Medulla oblongata (tissue), 1 donor: ENCODE measurements around the gene CYBRD1.

Source experiments
- DNase-seq: peaks from one replicate; pipeline ENCODE4 v3.0.0-alpha.2; 2015; ENCODE audit errors: extremely low spot score

CYBRD1 gene

DNA sequence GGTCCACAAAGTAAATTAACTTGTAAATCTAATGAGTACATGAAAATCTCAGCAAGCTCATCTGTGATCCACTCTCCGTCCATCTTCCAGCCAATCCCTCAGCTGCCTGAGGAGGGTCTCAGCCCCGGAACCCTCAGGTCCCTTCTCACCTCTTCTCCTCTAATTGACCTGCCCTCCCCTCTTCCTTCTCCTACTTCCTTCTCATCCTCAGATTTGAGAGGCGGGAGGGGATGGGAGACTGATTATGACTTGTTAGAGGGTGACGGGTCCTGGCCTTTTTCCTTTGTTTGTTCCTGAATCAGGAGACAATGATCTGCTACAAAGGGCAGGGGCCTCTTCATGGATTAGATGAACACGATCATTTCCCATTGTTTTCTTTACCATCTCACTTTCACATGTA lies 80.1 kb downstream of the CYBRD1 start:
- DNase-seq: no peak
